Endodermal cell (in vitro differentiated cells): ENCODE results near the gene PIP5K1B. TPM values are rescaled to one million over a fixed set of nuclear protein-coding genes. Genes with fewer than 3 reads are reported as not detected.

ENCODE experiments used
- DNase-seq: peaks from one replicate; pipeline ENCODE4 v3.0.0-alpha.2; 2017
- H3K27ac ChIP-seq: 2 replicates; pipeline ENCODE4 v1.5.1; 2013; ENCODE audit warnings: mild to moderate bottlenecking, low read depth, low read length, moderate library complexity
- H3K27me3 ChIP-seq: 2 replicates; pipeline ENCODE4 v1.6.1; 2013; ENCODE audit warnings: mild to moderate bottlenecking, low read length, moderate library complexity; ENCODE audit not compliant: insufficient read depth, control insufficient read depth, poor library complexity, severe bottlenecking
- H3K36me3 ChIP-seq: 2 replicates; pipeline ENCODE4 v1.7.0; 2013; ENCODE audit warnings: mild to moderate bottlenecking, low read length, moderate library complexity; ENCODE audit not compliant: control insufficient read depth, insufficient read depth
- H3K4me1 ChIP-seq: one replicate; pipeline ENCODE4 v1.7.0; 2013; ENCODE audit warnings: low read length; ENCODE audit not compliant: control insufficient read depth, insufficient read depth
- H3K4me3 ChIP-seq: 2 replicates; pipeline ENCODE4 v1.5.1; 2013; ENCODE audit warnings: mild to moderate bottlenecking, low read length, moderate library complexity
- H3K9ac ChIP-seq: 2 replicates; pipeline ENCODE4 v1.6.1; 2013; ENCODE audit warnings: mild to moderate bottlenecking, low read length, moderate library complexity; ENCODE audit not compliant: poor library complexity, severe bottlenecking; ENCODE audit errors: extremely low read depth
- H3K9me3 ChIP-seq: 2 replicates; pipeline ENCODE4 v1.6.1; 2013; ENCODE audit warnings: mild to moderate bottlenecking, low read length, moderate library complexity; ENCODE audit not compliant: control insufficient read depth
- H3K27ac Mint-ChIP-seq: 2 replicates; pipeline ENCODE4 v1.8.0; 2020; ENCODE audit warnings: mixed read lengths
- H3K27me3 Mint-ChIP-seq: 2 replicates; pipeline ENCODE4 v1.8.0; 2021; ENCODE audit warnings: mild to moderate bottlenecking, mixed read lengths; ENCODE audit not compliant: insufficient read depth
- H3K36me3 Mint-ChIP-seq: 2 replicates; pipeline ENCODE4 v1.8.0; 2020; ENCODE audit warnings: low read depth, mixed read lengths
- H3K4me1 Mint-ChIP-seq: 2 replicates; pipeline ENCODE4 v1.8.0; 2020; ENCODE audit warnings: mixed read lengths
- H3K4me3 Mint-ChIP-seq: 2 replicates; pipeline ENCODE4 v1.8.0; 2020; ENCODE audit warnings: mild to moderate bottlenecking, moderate library complexity, mixed read lengths
- H3K9me3 Mint-ChIP-seq: 2 replicates; pipeline ENCODE4 v1.8.0; 2020; ENCODE audit warnings: mild to moderate bottlenecking, mixed read lengths
- WGBS, 2 experiments: methylation state at CpG; one replicate each; pipeline versions ENCODE4 v1.1.5 to v1.1.7; 2013; ENCODE audit warnings: missing lambda C conversion rate in 2 of 2, mixed read lengths in 1 of 2; ENCODE audit not compliant: insufficient coverage in 1 of 2, insufficient read length in 1 of 2; 5-methylcytosine and 5-hydroxymethylcytosine counted together
- total RNA-seq, 2 donors: library from RNA; stranded (reverse); fragmentation: NEBNext Ultra II Directional in 1 of 2; extraction: Animal tissue kit (Norgen Biotek cat#: 25700) in 1 of 2; gene quantifications; 2 replicates in 1 of 2; 3 replicates in 1 of 2; pipeline ENCODE4 v1.2.1, GENCODE V29; 2021
- TF ChIP-seq, protein P1 (sequence below): fragments of 200-600 bp; sonication (generic); conservative IDR thresholded peaks from 2 replicates; pipeline ENCODE4 v1.5.0; 2021; ENCODE audit warnings: antibody characterized with exemption, mild to moderate bottlenecking

PIP5K1B gene
- total RNA-seq, 2 donors from 2014 or later = 8.5 to 10.2 TPM

DNA sequence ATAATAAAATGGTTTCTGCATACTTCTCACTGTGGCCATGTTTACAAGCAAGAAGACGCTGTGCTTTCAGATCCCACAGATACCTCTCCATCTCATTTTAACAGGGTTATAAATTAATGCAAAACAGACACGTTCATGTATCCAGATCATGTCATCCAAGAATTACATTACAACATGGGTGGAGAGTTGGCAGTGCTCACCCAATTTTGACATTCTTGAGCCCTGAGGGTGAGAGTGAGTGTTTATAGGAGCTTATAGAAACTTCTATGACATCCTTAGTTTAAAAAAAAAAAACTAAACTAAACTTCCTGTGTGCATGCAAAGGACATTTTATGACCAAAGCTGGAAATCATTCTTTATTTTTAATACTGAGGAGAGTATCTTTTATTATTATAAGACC is 299.8 kb downstream of the PIP5K1B start:
- 85 to 100% methylated on average over 1 to 2 of the region's 2 CpGs for WGBS, 2 experiments
- Mint-ChIP-seq H3K27me3 (no peaks in the 10 kb centered on the region), H3K36me3 (peaks cover 3% of the 10 kb centered on the region)

DNA sequence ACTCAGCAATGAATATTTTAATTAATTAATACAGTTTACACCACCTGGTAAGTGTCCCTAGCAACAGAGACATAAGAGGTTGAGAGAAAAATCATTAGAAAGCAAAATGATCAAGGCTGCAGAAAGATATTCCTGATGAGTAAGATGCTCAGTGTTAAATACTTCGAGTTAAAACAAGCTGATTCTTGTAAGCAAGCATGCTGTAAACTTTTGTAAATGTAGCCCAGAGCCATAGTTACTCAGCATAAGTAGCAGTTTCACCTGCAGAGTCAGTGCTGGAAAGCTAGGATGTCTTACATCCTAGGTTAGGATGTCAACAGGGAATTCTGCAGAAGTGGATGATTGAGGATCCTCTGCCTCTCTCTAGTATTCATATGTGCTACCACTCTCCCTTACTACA is 304.7 kb downstream of the PIP5K1B start:
- peak; percentile 1 for DNase-seq
- TF ChIP-seq, protein P1, sequence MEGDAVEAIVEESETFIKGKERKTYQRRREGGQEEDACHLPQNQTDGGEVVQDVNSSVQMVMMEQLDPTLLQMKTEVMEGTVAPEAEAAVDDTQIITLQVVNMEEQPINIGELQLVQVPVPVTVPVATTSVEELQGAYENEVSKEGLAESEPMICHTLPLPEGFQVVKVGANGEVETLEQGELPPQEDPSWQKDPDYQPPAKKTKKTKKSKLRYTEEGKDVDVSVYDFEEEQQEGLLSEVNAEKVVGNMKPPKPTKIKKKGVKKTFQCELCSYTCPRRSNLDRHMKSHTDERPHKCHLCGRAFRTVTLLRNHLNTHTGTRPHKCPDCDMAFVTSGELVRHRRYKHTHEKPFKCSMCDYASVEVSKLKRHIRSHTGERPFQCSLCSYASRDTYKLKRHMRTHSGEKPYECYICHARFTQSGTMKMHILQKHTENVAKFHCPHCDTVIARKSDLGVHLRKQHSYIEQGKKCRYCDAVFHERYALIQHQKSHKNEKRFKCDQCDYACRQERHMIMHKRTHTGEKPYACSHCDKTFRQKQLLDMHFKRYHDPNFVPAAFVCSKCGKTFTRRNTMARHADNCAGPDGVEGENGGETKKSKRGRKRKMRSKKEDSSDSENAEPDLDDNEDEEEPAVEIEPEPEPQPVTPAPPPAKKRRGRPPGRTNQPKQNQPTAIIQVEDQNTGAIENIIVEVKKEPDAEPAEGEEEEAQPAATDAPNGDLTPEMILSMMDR = no peak
- H3K9me3 ChIP-seq = no peaks in the 10 kb centered on the region
- Mint-ChIP-seq H3K27me3 (no peaks in the 10 kb centered on the region), H3K36me3 (no peaks in the 10 kb centered on the region), H3K4me3 (no peak overlapping the region), H3K4me1 (no peaks in the 10 kb centered on the region), H3K27ac (no peak overlapping the region), H3K9me3 (peaks cover 9% of the 10 kb centered on the region)
- H3K9ac ChIP-seq = no peak overlapping the region
- no peak overlapping the region for H3K27ac ChIP-seq
- no peaks in the 10 kb centered on the region for H3K27me3 ChIP-seq
- no peak overlapping the region for H3K4me3 ChIP-seq
- no peaks in the 10 kb centered on the region for H3K4me1 ChIP-seq
- peaks cover 14% of the 10 kb centered on the region for H3K36me3 ChIP-seq
- WGBS, 2 experiments = 81 to 85% methylated on average over 1 of the region's 1 CpG

More for the DNA sequence above, 299.8 kb downstream of the PIP5K1B start:
- H3K27me3 ChIP-seq = no peaks in the 10 kb centered on the region
- H3K36me3 ChIP-seq = peaks cover 14% of the 10 kb centered on the region
- TF ChIP-seq, protein P1 = no peak
- DNase-seq = no peak
- no peak overlapping the region for H3K27ac ChIP-seq
- no peak overlapping the region for H3K4me3 ChIP-seq
- no peaks in the 10 kb centered on the region for H3K9me3 Mint-ChIP-seq
- H3K4me1 Mint-ChIP-seq = no peaks in the 10 kb centered on the region
- H3K9me3 ChIP-seq = no peaks in the 10 kb centered on the region
- no peak overlapping the region for H3K9ac ChIP-seq
- no peaks in the 10 kb centered on the region for H3K4me1 ChIP-seq
- H3K27ac Mint-ChIP-seq = no peak overlapping the region
- H3K4me3 Mint-ChIP-seq = no peak overlapping the region

DNA sequence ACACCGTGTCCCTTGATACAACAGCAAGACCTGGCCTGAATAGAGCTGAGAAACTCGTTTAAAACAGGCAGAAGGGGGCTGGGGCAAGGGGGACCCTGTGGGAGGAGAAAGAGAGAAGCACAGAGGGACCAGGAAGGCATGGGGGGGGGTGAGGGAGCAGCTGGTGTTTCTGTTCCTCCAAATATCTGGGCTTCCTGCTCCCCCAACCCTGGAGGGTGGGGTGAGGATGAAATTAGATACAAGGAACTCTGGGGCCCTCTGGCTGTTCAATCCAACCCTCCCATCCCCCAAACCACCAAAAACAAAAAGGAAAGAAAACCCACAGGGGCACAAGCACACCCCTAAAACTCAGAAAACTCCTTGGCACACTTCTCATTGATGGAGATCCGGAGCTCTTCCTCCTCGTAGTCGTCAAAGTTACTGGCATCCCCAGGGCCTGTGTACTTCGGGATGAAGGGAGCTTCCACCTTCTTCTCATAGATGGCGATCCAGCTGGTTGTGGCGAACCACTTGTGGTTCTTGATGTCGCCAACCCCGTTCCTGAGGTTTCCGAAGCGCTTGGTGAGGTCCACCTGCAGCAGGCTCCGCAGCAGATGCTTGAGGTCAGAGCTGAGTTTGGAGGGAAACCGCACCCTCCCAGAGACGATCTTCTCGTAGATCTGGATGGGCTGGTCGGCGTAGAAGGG is 307.8 kb downstream of the PIP5K1B start:
- no peak overlapping the region for H3K9ac ChIP-seq
- H3K27ac ChIP-seq = no peak overlapping the region
- H3K9me3 Mint-ChIP-seq = peaks cover 9% of the 10 kb centered on the region
- TF ChIP-seq, protein P1 = no peak
- WGBS, 2 experiments = 93 to 98% methylated on average over 15 to 18 of the region's 18 CpGs
- no peak overlapping the region for H3K27ac Mint-ChIP-seq
- DNase-seq = no peak
- no peaks in the 10 kb centered on the region for H3K27me3 Mint-ChIP-seq
- no peaks in the 10 kb centered on the region for H3K36me3 Mint-ChIP-seq
- H3K4me3 Mint-ChIP-seq = no peak overlapping the region
- H3K4me1 ChIP-seq = no peaks in the 10 kb centered on the region
- H3K9me3 ChIP-seq = no peaks in the 10 kb centered on the region
- no peaks in the 10 kb centered on the region for H3K27me3 ChIP-seq
- H3K4me1 Mint-ChIP-seq = peaks cover 13% of the 10 kb centered on the region
- H3K36me3 ChIP-seq = peaks cover 11% of the 10 kb centered on the region
- no peak overlapping the region for H3K4me3 ChIP-seq
